OCI-LY7 (cell line): ENCODE measurements around the gene ZNF22.

Experiments
- EZH2phosphoT487 ChIP-seq: fragments of 200-600 bp; sonication (generic); IDR thresholded peaks from 2 replicates; pipeline ENCODE4 v1.6.1; 2018; ENCODE audit warnings: low read depth, borderline replicate concordance, mild to moderate bottlenecking, mixed run types, antibody characterized with exemption, low read length, moderate library complexity, mixed read lengths
- TF ChIP-seq, protein P1 (sequence below): fragments of 200-600 bp; sonication (generic); conservative IDR thresholded peaks from 2 replicates; pipeline ENCODE4 v1.5.1; 2014; ENCODE audit warnings: mild to moderate bottlenecking, antibody characterized with exemption, low read length, moderate library complexity, mixed read lengths

DNA sequence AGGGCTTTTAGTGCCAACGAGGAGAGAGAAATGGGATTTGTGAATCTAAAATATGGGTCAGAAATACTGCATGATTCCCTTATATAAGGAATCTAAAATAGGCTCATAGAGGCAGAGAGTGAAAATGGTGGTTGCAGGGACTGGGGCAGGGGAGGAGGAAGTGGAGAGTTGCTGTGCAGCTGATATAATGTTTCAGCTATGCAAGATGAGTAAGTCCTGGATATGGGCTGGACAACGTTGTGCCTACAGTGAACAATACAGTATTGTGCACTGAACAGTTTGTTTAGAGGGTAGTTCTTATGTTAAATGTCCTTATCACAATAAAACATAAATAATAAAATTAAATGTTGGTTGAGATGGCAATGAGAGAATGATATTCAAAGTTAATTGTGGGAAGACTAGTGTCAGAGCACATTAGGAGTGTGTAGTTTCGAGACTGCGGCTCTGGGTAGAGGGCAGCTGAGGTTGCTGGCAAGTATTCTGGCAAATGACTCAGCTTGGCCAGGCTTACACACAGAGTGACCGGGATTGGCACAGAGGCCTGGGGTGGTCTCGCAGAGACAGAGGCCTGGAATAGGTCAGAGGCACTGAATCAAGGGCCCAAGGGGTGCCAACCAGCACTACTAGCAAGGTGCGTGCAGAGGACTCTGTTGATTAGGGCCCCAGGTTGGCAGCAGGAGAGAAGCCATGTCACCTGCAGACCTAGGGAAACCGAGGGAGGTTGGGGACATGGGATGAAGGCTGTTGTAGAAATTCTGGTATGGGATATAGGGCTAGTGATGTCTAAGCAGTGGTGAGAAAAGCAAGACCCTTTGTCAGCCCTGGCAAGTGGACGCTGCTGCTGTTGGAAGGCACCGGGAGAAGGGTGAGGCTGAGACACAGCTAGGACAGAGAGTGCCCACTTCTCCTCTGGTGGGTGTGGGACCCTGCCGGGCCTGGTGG lies 19.3 kb upstream of the ZNF22 start:
- TF ChIP-seq, protein P1, sequence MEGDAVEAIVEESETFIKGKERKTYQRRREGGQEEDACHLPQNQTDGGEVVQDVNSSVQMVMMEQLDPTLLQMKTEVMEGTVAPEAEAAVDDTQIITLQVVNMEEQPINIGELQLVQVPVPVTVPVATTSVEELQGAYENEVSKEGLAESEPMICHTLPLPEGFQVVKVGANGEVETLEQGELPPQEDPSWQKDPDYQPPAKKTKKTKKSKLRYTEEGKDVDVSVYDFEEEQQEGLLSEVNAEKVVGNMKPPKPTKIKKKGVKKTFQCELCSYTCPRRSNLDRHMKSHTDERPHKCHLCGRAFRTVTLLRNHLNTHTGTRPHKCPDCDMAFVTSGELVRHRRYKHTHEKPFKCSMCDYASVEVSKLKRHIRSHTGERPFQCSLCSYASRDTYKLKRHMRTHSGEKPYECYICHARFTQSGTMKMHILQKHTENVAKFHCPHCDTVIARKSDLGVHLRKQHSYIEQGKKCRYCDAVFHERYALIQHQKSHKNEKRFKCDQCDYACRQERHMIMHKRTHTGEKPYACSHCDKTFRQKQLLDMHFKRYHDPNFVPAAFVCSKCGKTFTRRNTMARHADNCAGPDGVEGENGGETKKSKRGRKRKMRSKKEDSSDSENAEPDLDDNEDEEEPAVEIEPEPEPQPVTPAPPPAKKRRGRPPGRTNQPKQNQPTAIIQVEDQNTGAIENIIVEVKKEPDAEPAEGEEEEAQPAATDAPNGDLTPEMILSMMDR: no peak
- TF ChIP-seq EZH2phosphoT487: no peak
